HepG2 (cell line): Measurements from ENCODE around the gene RAPH1. TPM values are rescaled to one million over a fixed set of nuclear protein-coding genes. Genes with fewer than 3 reads are reported as not detected.

Source experiments
- ATAC-seq: fragments of 200-7000 bp; cut with Tn5 transposase; 3 replicates; pipeline ENCODE4 v1.9.1; 2020; ENCODE audit warnings: mild to moderate bottlenecking, moderate library complexity
- BruUV-seq: library from RNA; stranded (reverse); fragments of 400-500 nt; replicated peaks from 2 replicates; lab custom pipeline; 2021; lab: Mats Ljungman, UMichigan
- CTCF ChIA-PET: fragments of 300-600 bp; formaldehyde crosslinking; extraction: SDS; loops from one replicate; lab custom pipeline; 2021; ENCODE audit warnings: low total read pairs, inconsistent platforms, low intra/inter-chr PET ratio; lab: Yijun Ruan, JAX
- POLR2A ChIA-PET: fragments of 350-600 bp; sonication (Branson Sonifier 250); formaldehyde crosslinking; loops from one replicate; lab custom pipeline; 2020; ENCODE audit warnings: antibody characterized with exemption, inconsistent platforms; lab: Yijun Ruan, JAX
- DNase-seq: peaks from one replicate; pipeline ENCODE4 v3.0.0-alpha.2; 2015; ENCODE audit warnings: low spot score
- FAIRE-seq: peaks from 3 replicates; lab custom pipeline; 2011; peaks lifted over from hg19 to GRCh38; lab: Jason Lieb, UNC
- H2AFZ ChIP-seq: one replicate; pipeline ENCODE4 v1.6.1; 2011; ENCODE audit warnings: low read length, inconsistent platforms
- H3K27ac ChIP-seq: fragments of 300-600 bp; 3 replicates; pipeline ENCODE4 v1.8.0; 2011; ENCODE audit warnings: mixed run types, mild to moderate bottlenecking, mixed read lengths, low read length, inconsistent platforms; ENCODE audit not compliant: insufficient read depth; ENCODE audit errors: extremely low read length
- H3K27me3 ChIP-seq, 2 experiments: fragments of 200-600 bp in 1 of 2; 2 replicates in 1 of 2; 3 replicates in 1 of 2; pipeline versions ENCODE4 v1.6.0 to v1.8.0; 2011; ENCODE audit warnings: low read length in 2 of 2, mild to moderate bottlenecking in 2 of 2, moderate library complexity in 2 of 2, inconsistent platforms in 1 of 2; ENCODE audit not compliant: insufficient read depth in 2 of 2, control insufficient read depth in 1 of 2
- H3K36me3 ChIP-seq, 2 experiments: fragments of 200-600 bp in 1 of 2; replicated peaks in 1 of 2; 2 replicates in 1 of 2; 3 replicates in 1 of 2; pipeline versions ENCODE4 v1.5.1 to v1.8.0; 2011; ENCODE audit warnings: low read length in 2 of 2, inconsistent platforms in 1 of 2; ENCODE audit not compliant: insufficient read depth in 2 of 2, control insufficient read depth in 1 of 2
- H3K4me1 ChIP-seq: 2 replicates; pipeline ENCODE4 v1.5.1; 2012; ENCODE audit warnings: low read length, inconsistent platforms; ENCODE audit not compliant: insufficient read depth
- H3K4me2 ChIP-seq: 2 replicates; pipeline ENCODE4 v1.6.0; 2011; ENCODE audit warnings: low read depth, low read length, inconsistent platforms
- H3K4me3 ChIP-seq, 3 experiments: fragments of 200-600 bp in 1 of 3; sonication (generic), shearing (Covaris generic) in 1 of 3; replicated peaks in 1 of 3; 2 replicates each; pipeline ENCODE4 v1.5.1; 2011 to 2016; ENCODE audit warnings: low read length in 3 of 3, inconsistent platforms in 2 of 3, low read depth in 2 of 3, mild to moderate bottlenecking in 2 of 3, control low read depth in 1 of 3, mixed read lengths in 1 of 3; ENCODE audit not compliant: insufficient read depth in 1 of 3
- H3K79me2 ChIP-seq: one replicate; pipeline ENCODE4 v1.6.1; 2011; ENCODE audit warnings: low read length, inconsistent platforms; ENCODE audit not compliant: insufficient read depth
- H3K9ac ChIP-seq: 2 replicates; pipeline ENCODE4 v1.6.0; 2011; ENCODE audit warnings: mild to moderate bottlenecking, low read depth, low read length, inconsistent platforms; ENCODE audit not compliant: insufficient read depth
- H3K9me3 ChIP-seq: 2 replicates; pipeline ENCODE4 v1.5.1; 2012; ENCODE audit warnings: mild to moderate bottlenecking, low read length
- H4K20me1 ChIP-seq: 2 replicates; pipeline ENCODE4 v1.6.0; 2011; ENCODE audit warnings: inconsistent platforms, mild to moderate bottlenecking, low read length, moderate library complexity; ENCODE audit not compliant: insufficient read depth
- CEBPB ChIP-seq: IDR thresholded peaks from 2 replicates; pipeline ENCODE4 v1.6.1; 2011; ENCODE audit warnings: low read depth, low read length, improper control_type of control experiment, borderline replicate concordance
- CEBPG ChIP-seq: IDR thresholded peaks from 2 replicates; pipeline ENCODE4 v1.6.1; 2016
- ELF3 ChIP-seq: IDR thresholded peaks from 2 replicates; pipeline ENCODE4 v1.6.1; 2016; ENCODE audit warnings: missing genetic modification reagents, missing compliant biosample characterization
- EP300 ChIP-seq, 3 experiments: sonication (generic) in 1 of 3; formaldehyde crosslinking in 1 of 3; IDR thresholded peaks; 2 replicates each; pipeline versions ENCODE4 v1.5.1 to v1.6.1; 2011 to 2020; ENCODE audit warnings: low read depth in 2 of 3, low read length in 2 of 3, borderline replicate concordance in 1 of 3, improper control_type of control experiment in 1 of 3, mild to moderate bottlenecking in 1 of 3, missing genetic modification reagents in 1 of 3, moderate library complexity in 1 of 3
- FOXA3 ChIP-seq: IDR thresholded peaks from 2 replicates; pipeline ENCODE4 v1.6.1; 2016; ENCODE audit warnings: missing genetic modification reagents, missing compliant biosample characterization
- GATAD2A ChIP-seq: IDR thresholded peaks from 2 replicates; pipeline ENCODE4 v1.6.1; 2016
- KLF16 ChIP-seq, 2 experiments: sonication (generic) in 1 of 2; formaldehyde crosslinking in 1 of 2; IDR thresholded peaks; 2 replicates each; pipeline versions ENCODE4 v1.6.1 to v1.8.0; 2016 to 2023; ENCODE audit warnings: missing genetic modification reagents in 2 of 2, missing compliant biosample characterization in 1 of 2
- NR2F6 ChIP-seq, 2 experiments: IDR thresholded peaks; 2 replicates each; pipeline ENCODE4 v1.6.1; 2016; ENCODE audit warnings: antibody characterized with exemption in 1 of 2, mild to moderate bottlenecking in 1 of 2
- REXO4 ChIP-seq: sonication (generic); formaldehyde crosslinking; IDR thresholded peaks from 2 replicates; pipeline ENCODE4 v1.8.0; 2022; ENCODE audit warnings: missing genetic modification reagents, mild to moderate bottlenecking, borderline replicate concordance
- SP140L ChIP-seq: sonication (generic); formaldehyde crosslinking; IDR thresholded peaks from 2 replicates; pipeline ENCODE4 v1.4.0; 2020; ENCODE audit warnings: missing genetic modification reagents, borderline replicate concordance
- SPEN ChIP-seq: sonication (generic); formaldehyde crosslinking; IDR thresholded peaks from 2 replicates; pipeline ENCODE4 v1.5.1; 2020; ENCODE audit warnings: low read depth, mild to moderate bottlenecking, missing genetic modification reagents
- SRF ChIP-seq: IDR thresholded peaks from 2 replicates; pipeline ENCODE4 v1.6.1; 2011; ENCODE audit warnings: mild to moderate bottlenecking, low read depth, low read length, moderate library complexity
- ZMYM3 ChIP-seq: sonication (generic); formaldehyde crosslinking; IDR thresholded peaks from 2 replicates; pipeline ENCODE4 v1.5.1; 2020; ENCODE audit warnings: mild to moderate bottlenecking, missing genetic modification reagents
- ZNF326 ChIP-seq: sonication (generic); formaldehyde crosslinking; IDR thresholded peaks from 2 replicates; pipeline ENCODE4 v1.4.0; 2020; ENCODE audit warnings: missing genetic modification reagents, borderline replicate concordance
- ZNF614 ChIP-seq: IDR thresholded peaks from 2 replicates; pipeline ENCODE4 v1.6.1; 2018; ENCODE audit warnings: missing biosample characterization, missing genetic modification reagents, inconsistent platforms, borderline replicate concordance
- ZNF615 ChIP-seq: sonication (generic); formaldehyde crosslinking; IDR thresholded peaks from 2 replicates; pipeline ENCODE4 v1.5.0; 2020; ENCODE audit warnings: mild to moderate bottlenecking, missing genetic modification reagents, borderline replicate concordance
- ZNF644 ChIP-seq: IDR thresholded peaks from 2 replicates; pipeline ENCODE4 v1.6.1; 2016; ENCODE audit warnings: low read depth
- WGBS: methylation state at CpG from one replicate; pipeline ENCODE4 v1.1.6; 2017; ENCODE audit warnings: low lambda C conversion rate; 5-methylcytosine and 5-hydroxymethylcytosine counted together
- in situ Hi-C: cut with HindIII; loops from 2 replicates; pipeline ENCODE4 v1.10.0; 2017; ENCODE audit warnings: low pct_unique_long_range_greater_than_20kb; ENCODE audit not compliant: extremely low pct_ligation_motif_present
- intact Hi-C: fragments of 100-400 bp; cut with micrococcal nuclease; formaldehyde crosslinking; loops from one replicate; pipeline ENCODE4 v1.10.0; 2022; ENCODE audit not compliant: unreplicated experiment
- polyA plus RNA-seq, 8 experiments: library from polyadenylated mRNA; depleted of rRNA in 3 of 8; stranded (reverse) in 7 of 8; unstranded in 1 of 8; fragments of >200 nt; fragmentation: Illumina TruSeq in 4 of 8; extraction: Trizol in 4 of 8; gene quantifications; 2 replicates each; pipeline versions ENCODE4 v1.2.1 to v1.2.3, GENCODE V29; 2011 to 2016; ENCODE audit warnings: low read depth in 4 of 8, missing spikeins in 1 of 8, mixed read lengths in 1 of 8; ENCODE audit not compliant: insufficient read depth in 1 of 8
- total RNA-seq, 5 experiments: library from RNA; depleted of rRNA; stranded (reverse); fragments of >200 nt; fragmentation: Illumina TruSeq; extraction: Trizol; gene quantifications; 2 replicates each; pipeline ENCODE4 v1.2.3, GENCODE V29; 2016; ENCODE audit warnings: low read depth in 1 of 5
- TF ChIP-seq, protein P1 (sequence below): sonication (generic); IDR thresholded peaks from 2 replicates; pipeline ENCODE4 v1.6.1; 2016; ENCODE audit warnings: low read depth, borderline replicate concordance
- TF ChIP-seq, protein P2 (sequence below): sonication (generic); formaldehyde crosslinking; IDR thresholded peaks from 2 replicates; pipeline ENCODE4 v1.4.0; 2020; ENCODE audit warnings: missing genetic modification reagents, borderline replicate concordance

RAPH1 gene
- total and polyA plus RNA-seq, 2 of the 13 experiments (the other 11 are each of a cell fraction or from before 2014, with no cell fraction given) = 5.3 to 6.7 TPM

DNA sequence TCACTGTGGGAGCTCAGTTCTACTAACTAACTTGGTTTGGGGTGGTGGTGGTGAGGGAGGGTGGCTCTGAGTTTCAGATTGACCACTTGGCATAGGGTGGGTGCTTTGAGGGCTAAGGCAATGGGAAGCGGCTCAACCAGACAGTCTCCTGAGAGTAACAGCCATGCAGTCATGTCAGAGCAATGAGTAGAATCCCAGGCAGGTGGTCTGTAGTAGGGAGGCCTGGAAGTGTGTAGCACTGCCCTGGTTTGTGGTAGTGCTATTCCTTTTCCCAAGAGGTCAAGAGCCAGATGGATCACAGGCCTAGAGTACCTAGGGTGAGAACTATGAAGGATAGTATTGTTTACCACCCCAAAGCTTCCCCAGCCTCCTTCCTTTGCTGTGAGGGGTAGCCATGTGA is 18.7 kb upstream of the RAPH1 start (continued):
- TF ChIP-seq SP140L (CRISPR knock-in tag) = no peak
- no peak for TF ChIP-seq SPEN (CRISPR knock-in tag)

- CTCF ChIA-PET = no interaction called here
- WGBS = 10% methylated on average over 3 of the region's 3 CpGs
- TF ChIP-seq CEBPG = peak; percentile 98
- TF ChIP-seq ZNF644 = 0 out of 2 replicates have a peak, but pooled peaks have one; percentile 58
- no peak for TF ChIP-seq NR2F6 (IDR thresholded peaks at IDR 0.05)
- 0 out of 2 replicates have a peak, but pooled peaks have one; percentile 20 for TF ChIP-seq NR2F6 (CRISPR knock-in tag; IDR thresholded peaks at IDR 0.05)
- TF ChIP-seq CEBPB = peak; percentile 97
- TF ChIP-seq EP300 (IDR thresholded peaks at IDR 0.05; ENCODE audit: low read depth in 2 of 2, low read length in 2 of 2) = peak; percentile 11 to 16; a peak in 1 of 4 replicates
- no peak for TF ChIP-seq EP300 (CRISPR knock-in tag; IDR thresholded peaks at IDR 0.05; ENCODE audit: borderline replicate concordance)
- no peak for TF ChIP-seq REXO4
- TF ChIP-seq KLF16 (CRISPR knock-in tag; IDR thresholded peaks at IDR 0.05) = no peak
- TF ChIP-seq ZNF326 = no peak
- TF ChIP-seq, protein P1, sequence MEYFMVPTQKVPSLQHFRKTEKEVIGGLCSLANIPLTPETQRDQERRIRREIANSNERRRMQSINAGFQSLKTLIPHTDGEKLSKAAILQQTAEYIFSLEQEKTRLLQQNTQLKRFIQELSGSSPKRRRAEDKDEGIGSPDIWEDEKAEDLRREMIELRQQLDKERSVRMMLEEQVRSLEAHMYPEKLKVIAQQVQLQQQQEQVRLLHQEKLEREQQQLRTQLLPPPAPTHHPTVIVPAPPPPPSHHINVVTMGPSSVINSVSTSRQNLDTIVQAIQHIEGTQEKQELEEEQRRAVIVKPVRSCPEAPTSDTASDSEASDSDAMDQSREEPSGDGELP = peak; percentile 95
- TF ChIP-seq ZNF615 (CRISPR knock-in tag) = no peak
- TF ChIP-seq FOXA3 (CRISPR knock-in tag) = peak; percentile 32; the same call in 1 of the 2 replicates
- TF ChIP-seq, protein P2, sequence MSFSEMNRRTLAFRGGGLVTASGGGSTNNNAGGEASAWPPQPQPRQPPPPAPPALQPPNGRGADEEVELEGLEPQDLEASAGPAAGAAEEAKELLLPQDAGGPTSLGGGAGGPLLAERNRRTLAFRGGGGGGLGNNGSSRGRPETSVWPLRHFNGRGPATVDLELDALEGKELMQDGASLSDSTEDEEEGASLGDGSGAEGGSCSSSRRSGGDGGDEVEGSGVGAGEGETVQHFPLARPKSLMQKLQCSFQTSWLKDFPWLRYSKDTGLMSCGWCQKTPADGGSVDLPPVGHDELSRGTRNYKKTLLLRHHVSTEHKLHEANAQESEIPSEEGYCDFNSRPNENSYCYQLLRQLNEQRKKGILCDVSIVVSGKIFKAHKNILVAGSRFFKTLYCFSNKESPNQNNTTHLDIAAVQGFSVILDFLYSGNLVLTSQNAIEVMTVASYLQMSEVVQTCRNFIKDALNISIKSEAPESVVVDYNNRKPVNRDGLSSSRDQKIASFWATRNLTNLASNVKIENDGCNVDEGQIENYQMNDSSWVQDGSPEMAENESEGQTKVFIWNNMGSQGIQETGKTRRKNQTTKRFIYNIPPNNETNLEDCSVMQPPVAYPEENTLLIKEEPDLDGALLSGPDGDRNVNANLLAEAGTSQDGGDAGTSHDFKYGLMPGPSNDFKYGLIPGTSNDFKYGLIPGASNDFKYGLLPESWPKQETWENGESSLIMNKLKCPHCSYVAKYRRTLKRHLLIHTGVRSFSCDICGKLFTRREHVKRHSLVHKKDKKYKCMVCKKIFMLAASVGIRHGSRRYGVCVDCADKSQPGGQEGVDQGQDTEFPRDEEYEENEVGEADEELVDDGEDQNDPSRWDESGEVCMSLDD = no peak
- TF ChIP-seq ZNF614 (CRISPR knock-in tag) = peak; percentile 29; the same call in 1 of the 2 replicates
- TF ChIP-seq SRF = no peak
- 0 out of 2 replicates have a peak, but pooled peaks have one; percentile 27 for TF ChIP-seq GATAD2A
- no peak for TF ChIP-seq ELF3 (CRISPR knock-in tag)
- no peak for TF ChIP-seq ZMYM3 (CRISPR knock-in tag)
Observed at GRCh38 chr2:203551778-203552177, 16.7 kb upstream of the RAPH1 start.

More at GRCh38 chr2:203551778-203552177, 16.7 kb upstream of the RAPH1 start:
- Histone ChIP-seq H2AFZ (no peak overlapping the region), H3K4me2 (no peak overlapping the region), H3K4me3 (no peak overlapping the region), H3K9me3 (no peaks in the 10 kb centered on the region), H4K20me1 (no peaks in the 10 kb centered on the region), H3K79me2 (no peaks in the 10 kb centered on the region), H3K27ac (no peak overlapping the region), H3K36me3 (no peaks in the 10 kb centered on the region), H3K9ac (no peak overlapping the region), H3K27me3 (no peaks in the 10 kb centered on the region), H3K4me1 (peaks cover 7% of the 10 kb centered on the region; the same call in 1 of the 2 replicates)
- DNase-seq (peak; percentile 30), FAIRE-seq (peak; percentile 8), ATAC-seq (peak; percentile 66; the same call in 2 of the 3 replicates)
- intact Hi-C loops (no loop called here), in situ Hi-C loops (no loop called here)
- no TSS peak for BruUV-seq
- POLR2A ChIA-PET = no interaction called here
